ENCODE results near the gene OTOG.

OTOG gene

GRCh38 chr11:17529844-17530185 lies 17.2 kb upstream of the OTOG start:
- Histone ChIP-seq H3K27me3 (ENCODE audit: control insufficient read depth, low read length) (no peaks in the 10 kb centered on the region), H3K4me3 (ENCODE audit: low read length) (no peak overlapping the region), H3K4me2 (ENCODE audit: low read length) (no peak overlapping the region), H3F3A (ENCODE audit: control insufficient read depth, insufficient read depth) (no peaks in the 10 kb centered on the region), H3K79me2 (ENCODE audit: control insufficient read depth, low read length) (no peaks in the 10 kb centered on the region), H4K20me1 (ENCODE audit: control insufficient read depth, insufficient read depth, low read depth, low read length) (no peaks in the 10 kb centered on the region), H3K9me2 (replicated peaks; ENCODE audit: control insufficient read depth, low read length) (no peaks in the 10 kb centered on the region), H3K4me1 (ENCODE audit: control insufficient read depth, low read length) (no peaks in the 10 kb centered on the region), H3K9me3 (ENCODE audit: control insufficient read depth, insufficient read depth, low read length) (no peaks in the 10 kb centered on the region), H3K36me3 (ENCODE audit: control insufficient read depth, low read length) (no peaks in the 10 kb centered on the region), H3K27ac (ENCODE audit: low read depth, low read length) (no peak overlapping the region)
- TF ChIP-seq EZH2phosphoT487 (IDR thresholded peaks at IDR 0.05; ENCODE audit: borderline replicate concordance, low read length) (no peak), CTCF (IDR thresholded peaks at IDR 0.05; ENCODE audit: low read depth, low read length, poor library complexity, severe bottlenecking) (no peak)

- no peaks in the 10 kb centered on the region for H3F3A ChIP-seq (ENCODE audit: control insufficient read depth, insufficient read depth)
- no peaks in the 10 kb centered on the region for H3K4me1 ChIP-seq (ENCODE audit: control insufficient read depth, low read length)
- no peak overlapping the region for H3K4me2 ChIP-seq (ENCODE audit: low read length)
- H3K27ac ChIP-seq (ENCODE audit: low read depth, low read length) = no peak overlapping the region
- H3K36me3 ChIP-seq (ENCODE audit: control insufficient read depth, low read length) = no peaks in the 10 kb centered on the region
- H3K79me2 ChIP-seq (ENCODE audit: control insufficient read depth, low read length) = no peaks in the 10 kb centered on the region
- H3K27me3 ChIP-seq (ENCODE audit: control insufficient read depth, low read length) = peaks cover 1% of the 10 kb centered on the region; the same call in 1 of the 2 replicates
- H3K9me2 ChIP-seq (replicated peaks; ENCODE audit: control insufficient read depth, low read length) = no peaks in the 10 kb centered on the region
- H3K4me3 ChIP-seq (ENCODE audit: low read length) = no peak overlapping the region
- TF ChIP-seq EZH2phosphoT487 (IDR thresholded peaks at IDR 0.05; ENCODE audit: borderline replicate concordance, low read length) (no peak), CTCF (IDR thresholded peaks at IDR 0.05; ENCODE audit: low read depth, low read length, poor library complexity, severe bottlenecking) (no peak)
- no peaks in the 10 kb centered on the region for H4K20me1 ChIP-seq (ENCODE audit: control insufficient read depth, insufficient read depth, low read depth, low read length)
- no peaks in the 10 kb centered on the region for H3K9me3 ChIP-seq (ENCODE audit: control insufficient read depth, insufficient read depth, low read length)
Measured at GRCh38 chr11:17531071-17531600, 15.9 kb upstream of the OTOG start.

- TF ChIP-seq EZH2phosphoT487 (IDR thresholded peaks at IDR 0.05; ENCODE audit: borderline replicate concordance, low read length) = no peak
- no peak for TF ChIP-seq CTCF (IDR thresholded peaks at IDR 0.05; ENCODE audit: low read depth, low read length, poor library complexity, severe bottlenecking)
- H3K4me2 ChIP-seq (ENCODE audit: low read length) = no peak overlapping the region
- H3F3A ChIP-seq (ENCODE audit: control insufficient read depth, insufficient read depth) = no peaks in the 10 kb centered on the region
- H4K20me1 ChIP-seq (ENCODE audit: control insufficient read depth, insufficient read depth, low read depth, low read length) = no peaks in the 10 kb centered on the region
- no peak overlapping the region for H3K4me3 ChIP-seq (ENCODE audit: low read length)
- peaks cover 5% of the 10 kb centered on the region; the same call in 1 of the 2 replicates for H3K27me3 ChIP-seq (ENCODE audit: control insufficient read depth, low read length)
- H3K9me3 ChIP-seq (ENCODE audit: control insufficient read depth, insufficient read depth, low read length) = no peaks in the 10 kb centered on the region
- no peaks in the 10 kb centered on the region for H3K36me3 ChIP-seq (ENCODE audit: control insufficient read depth, low read length)
- H3K79me2 ChIP-seq (ENCODE audit: control insufficient read depth, low read length) = no peaks in the 10 kb centered on the region
- H3K9me2 ChIP-seq (replicated peaks; ENCODE audit: control insufficient read depth, low read length) = no peaks in the 10 kb centered on the region
- no peak overlapping the region for H3K27ac ChIP-seq (ENCODE audit: low read depth, low read length)
- no peaks in the 10 kb centered on the region for H3K4me1 ChIP-seq (ENCODE audit: control insufficient read depth, low read length)
Measured at GRCh38 chr11:17531636-17532113, 15.4 kb upstream of the OTOG start.

Data from DOHH2 (cell line).